Measurements from ENCODE around the gene STRBP.

DNA sequence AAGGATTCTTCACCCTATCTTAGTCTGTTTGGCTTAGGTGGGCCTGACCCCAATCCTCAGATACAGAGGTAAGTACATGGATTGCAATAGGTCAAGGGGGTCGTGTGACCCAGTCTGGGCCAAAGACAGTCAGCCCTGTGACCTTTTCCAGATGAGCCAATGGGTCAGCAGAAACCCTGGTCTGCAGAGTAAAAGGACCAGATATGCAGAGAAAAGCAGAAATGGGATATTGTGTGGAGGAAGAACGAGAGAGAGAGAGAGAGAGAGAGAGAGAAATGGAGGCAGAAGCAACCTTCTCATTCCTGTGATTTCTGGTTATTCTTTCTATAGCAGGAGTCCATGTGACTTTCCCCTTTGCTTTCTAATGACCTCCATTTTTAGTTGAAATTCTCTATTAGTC, 47.2 kb upstream of the STRBP start:
- no peak for TF ChIP-seq POLR2AphosphoS5 (IDR thresholded peaks at IDR 0.05)
- TF ChIP-seq, protein P1, sequence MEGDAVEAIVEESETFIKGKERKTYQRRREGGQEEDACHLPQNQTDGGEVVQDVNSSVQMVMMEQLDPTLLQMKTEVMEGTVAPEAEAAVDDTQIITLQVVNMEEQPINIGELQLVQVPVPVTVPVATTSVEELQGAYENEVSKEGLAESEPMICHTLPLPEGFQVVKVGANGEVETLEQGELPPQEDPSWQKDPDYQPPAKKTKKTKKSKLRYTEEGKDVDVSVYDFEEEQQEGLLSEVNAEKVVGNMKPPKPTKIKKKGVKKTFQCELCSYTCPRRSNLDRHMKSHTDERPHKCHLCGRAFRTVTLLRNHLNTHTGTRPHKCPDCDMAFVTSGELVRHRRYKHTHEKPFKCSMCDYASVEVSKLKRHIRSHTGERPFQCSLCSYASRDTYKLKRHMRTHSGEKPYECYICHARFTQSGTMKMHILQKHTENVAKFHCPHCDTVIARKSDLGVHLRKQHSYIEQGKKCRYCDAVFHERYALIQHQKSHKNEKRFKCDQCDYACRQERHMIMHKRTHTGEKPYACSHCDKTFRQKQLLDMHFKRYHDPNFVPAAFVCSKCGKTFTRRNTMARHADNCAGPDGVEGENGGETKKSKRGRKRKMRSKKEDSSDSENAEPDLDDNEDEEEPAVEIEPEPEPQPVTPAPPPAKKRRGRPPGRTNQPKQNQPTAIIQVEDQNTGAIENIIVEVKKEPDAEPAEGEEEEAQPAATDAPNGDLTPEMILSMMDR (IDR thresholded peaks at IDR 0.05) = no peak

Data from prostate gland (tissue), 2 donors.